Neuronal stem cell (in vitro differentiated cells): ENCODE data around the gene EFNA3.
A peak's percentile ranks its signal among the peaks of the same experiment; 100 is the strongest.

Experiments
- DNase-seq: peaks from one replicate; pipeline ENCODE4 v3.0.0-alpha.2; 2013; ENCODE audit warnings: low spot score
- H2AFZ ChIP-seq: one replicate; pipeline ENCODE4 v1.6.1; 2013; ENCODE audit warnings: mild to moderate bottlenecking, low read length, inconsistent platforms
- H2AK5ac ChIP-seq: 2 replicates; pipeline ENCODE4 v1.6.1; 2013; ENCODE audit warnings: low read depth, mild to moderate bottlenecking, inconsistent platforms, low read length, moderate library complexity, mixed read lengths
- H2BK120ac ChIP-seq: 2 replicates; pipeline ENCODE4 v1.6.1; 2013; ENCODE audit warnings: low read depth, mild to moderate bottlenecking, inconsistent platforms, low read length, moderate library complexity, mixed read lengths
- H2BK12ac ChIP-seq: one replicate; pipeline ENCODE4 v1.6.1; 2013; ENCODE audit warnings: low read length, inconsistent platforms
- H2BK15ac ChIP-seq: 2 replicates; pipeline ENCODE4 v1.6.1; 2013; ENCODE audit warnings: mild to moderate bottlenecking, low read length, inconsistent platforms, mixed read lengths
- H2BK5ac ChIP-seq: one replicate; pipeline ENCODE4 v1.6.1; 2013; ENCODE audit warnings: inconsistent platforms, mild to moderate bottlenecking, low read length, moderate library complexity
- H3K14ac ChIP-seq: one replicate; pipeline ENCODE4 v1.6.1; 2013; ENCODE audit warnings: low read length, inconsistent platforms
- H3K18ac ChIP-seq: 2 replicates; pipeline ENCODE4 v1.6.1; 2013; ENCODE audit warnings: low read length, inconsistent platforms
- H3K23ac ChIP-seq: 2 replicates; pipeline ENCODE4 v1.6.1; 2013; ENCODE audit warnings: low read depth, mild to moderate bottlenecking, mixed read lengths, low read length, inconsistent platforms; ENCODE audit not compliant: poor library complexity
- H3K27ac ChIP-seq: replicated peaks from 3 replicates; pipeline ENCODE4 v1.5.1; 2013; ENCODE audit warnings: low read length, inconsistent platforms
- H3K27me3 ChIP-seq, 3 experiments: 2 replicates each; pipeline ENCODE4 v1.6.1; 2013; ENCODE audit warnings: low read length in 3 of 3, mild to moderate bottlenecking in 2 of 3, inconsistent platforms in 1 of 3, low read depth in 1 of 3, mixed read lengths in 1 of 3, moderate library complexity in 1 of 3; ENCODE audit not compliant: control insufficient read depth in 3 of 3, insufficient read depth in 3 of 3
- H3K36me3 ChIP-seq, 2 donors: replicated peaks in 1 of 2; 2 replicates each; pipeline ENCODE4 v1.6.1; 2013; ENCODE audit warnings: low read length in 2 of 2; ENCODE audit not compliant: control insufficient read depth in 2 of 2, insufficient read depth in 2 of 2
- H3K4ac ChIP-seq: 2 replicates; pipeline ENCODE4 v1.6.1; 2013; ENCODE audit warnings: inconsistent platforms, mild to moderate bottlenecking, low read length, moderate library complexity
- H3K4me1 ChIP-seq, 2 donors: 1 replicate in 1 of 2; 2 replicates in 1 of 2; pipeline ENCODE4 v1.6.1; 2013; ENCODE audit warnings: low read length in 2 of 2, low read depth in 1 of 2; ENCODE audit not compliant: control insufficient read depth in 2 of 2, insufficient read depth in 1 of 2
- H3K4me2 ChIP-seq: one replicate; pipeline ENCODE4 v1.6.1; 2013; ENCODE audit warnings: mild to moderate bottlenecking, low read length, inconsistent platforms; ENCODE audit not compliant: insufficient read depth, poor library complexity, severe bottlenecking
- H3K4me3 ChIP-seq, 2 donors: 2 replicates each; pipeline ENCODE4 v1.5.1; 2013; ENCODE audit warnings: low read length in 2 of 2, mild to moderate bottlenecking in 2 of 2, inconsistent platforms in 1 of 2, moderate library complexity in 1 of 2
- H3K79me1 ChIP-seq: one replicate; pipeline ENCODE4 v1.6.1; 2013; ENCODE audit warnings: low read depth, mild to moderate bottlenecking, inconsistent platforms, low read length, moderate library complexity
- H3K9ac ChIP-seq: one replicate; pipeline ENCODE4 v1.6.1; 2013; ENCODE audit warnings: mild to moderate bottlenecking, low read depth, low read length, inconsistent platforms; ENCODE audit not compliant: poor library complexity
- H3K9me3 ChIP-seq, 2 donors: replicated peaks in 1 of 2; 2 replicates each; pipeline versions ENCODE3 to v1.6.1; 2013; ENCODE audit warnings: low read length in 2 of 2, mild to moderate bottlenecking in 2 of 2, inconsistent platforms in 1 of 2, low read depth in 1 of 2, mixed read lengths in 1 of 2, moderate library complexity in 1 of 2; ENCODE audit not compliant: control insufficient read depth in 2 of 2, insufficient read depth in 1 of 2
- H4K8ac ChIP-seq: one replicate; pipeline ENCODE4 v1.6.1; 2013; ENCODE audit warnings: low read depth, mild to moderate bottlenecking, inconsistent platforms, low read length, moderate library complexity
- H4K91ac ChIP-seq: one replicate; pipeline ENCODE4 v1.6.1; 2013; ENCODE audit warnings: low read length, low read depth, mild to moderate bottlenecking, inconsistent platforms; ENCODE audit not compliant: poor library complexity
- WGBS, 2 donors: extraction: QIAGEN DNeasy Blood & Tissue Kit; methylation state at CpG; one replicate each; pipeline ENCODE4 v1.1.7; 2013; ENCODE audit warnings: missing lambda C conversion rate in 2 of 2, mixed read lengths in 1 of 2; ENCODE audit not compliant: insufficient read length in 2 of 2, insufficient replicate concordance in 1 of 2; ENCODE audit errors: extremely low coverage in 2 of 2; 5-methylcytosine and 5-hydroxymethylcytosine counted together

EFNA3 gene

DNA sequence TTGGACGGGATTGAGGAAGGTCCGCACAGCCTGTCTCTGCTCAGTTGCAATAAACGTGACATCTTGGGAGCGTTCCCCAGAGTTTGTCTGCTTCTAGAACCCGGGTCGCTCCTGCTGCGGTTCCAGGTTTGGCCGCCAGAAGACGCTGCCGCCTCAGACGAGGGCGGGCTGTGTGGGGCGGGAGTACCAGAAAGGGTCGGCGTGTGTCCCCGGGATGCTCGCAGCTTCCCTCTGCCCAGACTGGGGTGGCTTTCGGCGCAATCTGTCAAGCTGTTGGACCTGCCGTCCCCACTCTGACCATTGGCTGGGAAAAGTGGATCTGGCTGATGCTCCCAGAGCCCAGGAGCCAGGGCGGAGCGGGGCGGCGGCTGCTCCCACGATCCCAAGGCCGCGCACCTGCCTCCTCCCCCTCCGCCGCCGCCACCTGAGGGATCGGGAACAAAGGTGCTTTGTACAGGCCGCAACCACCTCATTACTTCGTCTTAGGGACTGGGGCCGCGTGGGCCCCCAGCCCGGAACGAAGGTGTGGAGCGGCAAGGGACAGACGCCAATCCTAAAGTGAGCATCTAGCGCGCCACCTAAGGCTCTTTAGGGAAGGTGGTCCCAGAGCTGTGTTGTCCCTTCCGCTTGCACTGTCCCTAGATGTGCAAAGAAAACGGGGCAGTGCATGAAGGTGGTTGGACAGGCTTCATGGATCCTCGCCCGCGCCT lies 15.8 kb upstream of the EFNA3 start:
- Histone ChIP-seq H3K27me3 (no peaks in the 10 kb centered on the region), H3K4me1 (peaks cover 12 to 15% of the 10 kb centered on the region in 2 donors), H2AFZ (peak overlapping the region; percentile 88), H4K91ac (no peak overlapping the region), H3K79me1 (peaks cover 8% of the 10 kb centered on the region), H4K8ac (no peak overlapping the region), H2AK5ac (peak overlapping the region; percentile 93), H3K23ac (peak overlapping the region; percentile 83), H3K27ac (no peak overlapping the region), H2BK15ac (peak overlapping the region; percentile 91), H3K14ac (peak overlapping the region; percentile 95), H2BK120ac (peak overlapping the region; percentile 64), H2BK12ac (peak overlapping the region; percentile 80), H3K4me3 (peak overlapping the region; percentile 70 to 71), H3K9ac (peak overlapping the region; percentile 88), H3K4ac (no peak overlapping the region), H3K18ac (peak overlapping the region; percentile 96), H2BK5ac (peak overlapping the region; percentile 88), H3K36me3 (peaks cover 17 to 36% of the 10 kb centered on the region in 2 donors), H3K4me2 (peak overlapping the region; percentile 93), H3K9me3 (no peaks in the 10 kb centered on the region)
- DNase-seq: peak; percentile 73
- WGBS, 2 donors: no CpG with 5 or more reads among the region's 46 CpGs

DNA sequence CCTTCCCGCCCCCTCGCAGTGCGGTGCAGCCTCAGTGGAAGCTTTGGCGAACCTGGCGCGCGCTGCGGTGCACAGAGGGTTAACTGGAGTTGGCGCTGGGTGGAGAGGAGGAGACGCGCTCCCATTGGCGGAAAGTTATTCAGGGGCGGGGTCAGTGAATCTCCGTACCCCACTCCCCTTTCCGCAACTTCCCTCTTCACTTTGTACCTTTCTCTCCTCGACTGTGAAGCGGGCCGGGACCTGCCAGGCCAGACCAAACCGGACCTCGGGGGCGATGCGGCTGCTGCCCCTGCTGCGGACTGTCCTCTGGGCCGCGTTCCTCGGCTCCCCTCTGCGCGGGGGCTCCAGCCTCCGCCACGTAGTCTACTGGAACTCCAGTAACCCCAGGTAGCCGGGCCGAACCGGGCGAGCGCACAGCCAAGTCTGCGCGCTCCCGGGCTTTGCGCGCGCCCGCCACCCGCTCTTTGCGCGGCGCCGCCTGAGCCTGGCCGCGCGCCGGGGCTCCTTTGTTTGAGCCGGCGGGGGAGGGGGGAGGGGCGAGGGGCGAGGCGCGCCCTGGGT lies 15.0 kb upstream of the EFNA3 start, which contains the start of gene EFNA4:
Gene EFNA4 (plus strand): TSS at position 191 of the 561 bp plus-strand sequence. CDS start 84 bp downstream, at position 275.
- DNase-seq: peak; percentile 90
- peak within 1 kb of the TSS; percentile 95 for H3K14ac ChIP-seq
- peaks cover 11 to 36% of the 10 kb centered on the region in 2 donors for H3K36me3 ChIP-seq

GRCh38 chr1:155064111-155064831 lies 14.4 kb upstream of the EFNA3 start:
- Histone ChIP-seq H3K27ac (peak overlapping the region; percentile 96), H3K4ac (no peak overlapping the region), H3K18ac (peak overlapping the region; percentile 92), H3K36me3 (peaks cover 15 to 42% of the 10 kb centered on the region in 2 donors), H2AFZ (peak overlapping the region; percentile 88), H3K14ac (no peak overlapping the region), H3K9me3 (no peaks in the 10 kb centered on the region), H3K79me1 (peaks cover 8% of the 10 kb centered on the region), H2BK120ac (no peak overlapping the region), H3K4me2 (peak overlapping the region; percentile 72), H3K9ac (no peak overlapping the region), H3K27me3 (no peaks in the 10 kb centered on the region), H2BK15ac (no peak overlapping the region), H3K4me3 (peak overlapping the region; percentile 70 to 90), H3K23ac (no peak overlapping the region), H2BK5ac (peak overlapping the region; percentile 96), H2BK12ac (no peak overlapping the region), H4K91ac (no peak overlapping the region), H3K4me1 (peaks cover 12 to 15% of the 10 kb centered on the region in 2 donors), H4K8ac (no peak overlapping the region), H2AK5ac (no peak overlapping the region)
- no CpG with 5 or more reads among the region's 14 CpGs for WGBS, 2 donors
- DNase-seq: peak; percentile 53

More for the DNA sequence above, 15.0 kb upstream of the EFNA3 start, which contains the start of gene EFNA4:
- Histone ChIP-seq H2AK5ac (peak within 1 kb of the TSS; percentile 93), H3K4me3 (peak within 1 kb of the TSS; percentile 70 to 90), H3K27ac (peak within 1 kb of the TSS; percentile 96), H3K23ac (peak within 1 kb of the TSS; percentile 98), H2BK120ac (peak within 1 kb of the TSS; percentile 64), H3K4ac (no peak within 1 kb of the TSS), H3K79me1 (peaks cover 8% of the 10 kb centered on the region), H2BK15ac (peak within 1 kb of the TSS; percentile 91), H3K18ac (peak within 1 kb of the TSS; percentile 100), H3K27me3 (no peaks in the 10 kb centered on the region), H4K8ac (peak within 1 kb of the TSS; percentile 27), H4K91ac (peak within 1 kb of the TSS; percentile 64), H2BK12ac (peak within 1 kb of the TSS; percentile 86), H3K4me2 (peak within 1 kb of the TSS; percentile 93), H2BK5ac (peak within 1 kb of the TSS; percentile 96), H3K9ac (peak within 1 kb of the TSS; percentile 97), H2AFZ (peak within 1 kb of the TSS; percentile 88), H3K9me3 (no peaks in the 10 kb centered on the region), H3K4me1 (peaks cover 12 to 15% of the 10 kb centered on the region in 2 donors)
- no CpG with 5 or more reads among the region's 57 CpGs for WGBS, 2 donors
